Panc1 (cell line): Measurements from ENCODE around the gene CD151. TPM values are rescaled to one million over a fixed set of nuclear protein-coding genes. Genes with fewer than 3 reads are reported as not detected.

ENCODE experiments used
- ATAC-seq: fragments of 200-7000 bp; cut with Tn5 transposase; 2 replicates; pipeline ENCODE4 v1.9.1; 2020; ENCODE audit warnings: mild to moderate bottlenecking, moderate library complexity
- BruUV-seq: library from RNA; stranded (reverse); fragments of 400-500 nt; replicated peaks from 2 replicates; lab custom pipeline; 2021; lab: Mats Ljungman, UMichigan
- CTCF ChIA-PET: fragments of 300-600 bp; sonication (Branson Sonifier 250); formaldehyde crosslinking; loops from one replicate; lab custom pipeline; 2022; ENCODE audit warnings: antibody characterized with exemption; lab: Charles Lee
- POLR2A ChIA-PET: fragments of 300-600 bp; sonication (Branson Sonifier 250); formaldehyde crosslinking; loops from one replicate; lab custom pipeline; 2022; ENCODE audit warnings: antibody characterized with exemption; lab: Charles Lee
- DNase-seq: peaks from one replicate; pipeline ENCODE4 v3.0.0-alpha.2; 2010; ENCODE audit warnings: low read depth, low spot score
- H3K27ac ChIP-seq: 2 replicates; pipeline ENCODE4 v1.5.1; 2011; ENCODE audit warnings: mild to moderate bottlenecking, low read length, inconsistent platforms
- H3K27me3 ChIP-seq: fragments of 200-500 bp; sonication (Bioruptor generic); 2 replicates; pipeline ENCODE4 v1.6.0; 2014; ENCODE audit warnings: low read length, inconsistent platforms; ENCODE audit not compliant: control insufficient read depth, insufficient read depth
- H3K36me3 ChIP-seq: fragments of 200-500 bp; sonication (Bioruptor generic); 2 replicates; pipeline ENCODE4 v1.5.1; 2014; ENCODE audit warnings: inconsistent platforms, mild to moderate bottlenecking, low read length, moderate library complexity; ENCODE audit not compliant: control insufficient read depth, insufficient read depth
- H3K4me1 ChIP-seq: 2 replicates; pipeline ENCODE4 v1.5.1; 2011; ENCODE audit warnings: inconsistent platforms, mild to moderate bottlenecking, low read length, moderate library complexity; ENCODE audit not compliant: control insufficient read depth, insufficient read depth
- H3K4me3 ChIP-seq, 2 experiments: 2 replicates each; pipeline ENCODE4 v1.5.1; 2011 to 2012; ENCODE audit warnings: low read depth in 2 of 2, low read length in 2 of 2, mild to moderate bottlenecking in 2 of 2, inconsistent platforms in 1 of 2, moderate library complexity in 1 of 2
- H3K9me3 ChIP-seq: fragments of 200-500 bp; sonication (Bioruptor generic); 2 replicates; pipeline ENCODE4 v1.5.1; 2014; ENCODE audit warnings: low read depth, mild to moderate bottlenecking, inconsistent platforms, low read length, moderate library complexity; ENCODE audit not compliant: control insufficient read depth, insufficient read depth
- CTCF ChIP-seq: fragments of 450-650 bp; IDR thresholded peaks from 2 replicates; pipeline ENCODE4 v1.5.1; 2017; ENCODE audit warnings: mild to moderate bottlenecking
- POLR2AphosphoS5 ChIP-seq: IDR thresholded peaks from 2 replicates; pipeline ENCODE4 v1.6.1; 2012; ENCODE audit warnings: mild to moderate bottlenecking, low read depth, low read length, moderate library complexity
- REST ChIP-seq, 2 experiments: IDR thresholded peaks; 2 replicates each; pipeline ENCODE4 v1.6.1; 2011 to 2012; ENCODE audit warnings: low read depth in 2 of 2, control low read depth in 1 of 2, low read length in 1 of 2, mild to moderate bottlenecking in 1 of 2, moderate library complexity in 1 of 2; ENCODE audit not compliant: insufficient read depth in 1 of 2
- SIN3A ChIP-seq: IDR thresholded peaks from 2 replicates; pipeline ENCODE4 v1.6.1; 2012; ENCODE audit warnings: low read depth, mild to moderate bottlenecking, low read length, moderate library complexity, borderline replicate concordance; ENCODE audit not compliant: insufficient read depth
- TCF7L2 ChIP-seq: IDR thresholded peaks from 2 replicates; pipeline ENCODE4 v1.6.1; 2011; ENCODE audit warnings: mild to moderate bottlenecking, low read depth, low read length, inconsistent platforms
- in situ Hi-C: cut with HindIII; loops from 2 replicates; pipeline ENCODE4 v1.10.0; 2016; ENCODE audit warnings: low sequenced_read_pairs, low pct_unique_long_range_greater_than_20kb
- intact Hi-C: fragments of 100-400 bp; cut with micrococcal nuclease; formaldehyde crosslinking; loops from one replicate; pipeline ENCODE4 v1.10.0; 2022; ENCODE audit not compliant: unreplicated experiment
- total RNA-seq: library from RNA; stranded (reverse); gene quantifications from one replicate; pipeline ENCODE4 v1.2.1, GENCODE V29; 2021; ENCODE audit not compliant: unreplicated experiment

Gene CD151
- total RNA-seq, 1 experiment from 2014 or later: 680 TPM

DNA sequence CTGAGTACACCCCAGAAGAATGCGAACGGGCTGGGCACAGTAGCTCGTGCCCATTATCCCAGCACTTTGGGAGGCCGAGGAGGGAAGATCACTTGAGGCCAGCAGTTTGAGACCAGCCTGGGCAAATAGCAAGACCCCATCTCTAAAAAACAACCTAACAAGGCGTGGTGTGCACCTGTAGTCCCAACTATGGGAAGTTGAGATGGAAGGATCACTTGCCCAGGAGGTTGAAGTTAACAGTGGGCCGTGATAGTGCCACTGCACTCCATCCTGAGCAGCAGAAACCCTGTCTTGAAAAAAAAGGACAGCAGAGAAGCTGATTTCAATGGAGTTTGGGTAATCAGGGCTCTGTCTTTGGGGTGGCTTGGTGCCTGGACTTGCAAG, 19.7 kb upstream of the CD151 start:
- intact Hi-C loops: no loop called here
- BruUV-seq: no TSS peak
- ATAC-seq: no peak
- H3K9me3 ChIP-seq: no peaks in the 10 kb centered on the region
- H3K4me1 ChIP-seq: peaks cover 37% of the 10 kb centered on the region
- H3K27me3 ChIP-seq: no peaks in the 10 kb centered on the region
- no peak overlapping the region for H3K4me3 ChIP-seq
- no peak for DNase-seq
- in situ Hi-C loops: no loop called here
- H3K27ac ChIP-seq: no peak overlapping the region; the same call in 1 of the 2 replicates
- ChIA-PET POLR2A (no interaction called here), CTCF (no interaction called here)
- H3K36me3 ChIP-seq: peaks cover 24% of the 10 kb centered on the region
- TF ChIP-seq POLR2AphosphoS5 (peak; percentile 28), REST (IDR thresholded peaks at IDR 0.05; ENCODE audit: insufficient read depth in 1 of 2, low read depth in 2 of 2, low read length in 1 of 2) (no peak), SIN3A (no peak)

DNA sequence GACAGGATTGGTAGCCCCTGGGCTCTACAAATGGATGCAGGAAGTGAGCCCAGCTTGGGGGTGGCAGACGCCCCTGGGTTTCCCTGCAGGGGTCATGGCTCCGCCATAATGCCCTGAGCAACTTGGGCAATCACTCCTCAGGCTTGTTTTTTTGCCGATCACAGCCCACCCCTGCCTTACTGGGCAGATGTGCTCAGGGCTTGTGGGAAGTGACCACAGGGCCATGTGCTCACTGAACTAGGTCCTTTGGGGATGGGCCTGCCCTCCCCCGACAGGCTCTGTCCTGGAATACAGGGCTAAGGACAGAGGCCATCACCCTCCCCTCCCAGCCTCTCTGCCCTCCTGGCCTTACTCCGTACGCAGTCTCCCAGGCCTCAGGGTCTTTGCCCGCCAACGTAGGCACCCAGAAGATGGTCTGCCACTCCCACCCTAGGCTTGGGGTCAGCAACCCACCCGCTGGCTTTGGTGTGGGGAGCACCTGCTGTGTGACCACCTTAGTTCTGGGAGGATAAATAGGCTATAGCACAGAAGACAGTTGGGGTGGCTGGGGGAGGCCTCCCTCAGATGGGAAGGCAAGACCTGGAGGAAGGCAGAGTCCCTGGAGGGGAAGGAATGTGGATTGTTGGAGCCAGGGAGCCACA, 19.2 kb upstream of the CD151 start:
- no peak overlapping the region for H3K4me3 ChIP-seq
- BruUV-seq: no TSS peak
- H3K36me3 ChIP-seq: peaks cover 24% of the 10 kb centered on the region
- H3K9me3 ChIP-seq: no peaks in the 10 kb centered on the region
- ATAC-seq (no peak), DNase-seq (no peak)
- in situ Hi-C loops (no loop called here), intact Hi-C loops (no loop called here)
- CTCF ChIA-PET: no interaction called here
- peak overlapping the region; percentile 8; the same call in 1 of the 2 replicates for H3K27ac ChIP-seq
- H3K27me3 ChIP-seq: no peaks in the 10 kb centered on the region
- H3K4me1 ChIP-seq: peaks cover 36% of the 10 kb centered on the region
- TF ChIP-seq POLR2AphosphoS5: peak; percentile 50
- TF ChIP-seq CTCF: no peak
- POLR2A ChIA-PET: no interaction called here

- no peak for ATAC-seq
- ChIA-PET CTCF (no interaction called here), POLR2A (interaction anchor here (1.9 kb wide), 1 partner anchor 15 kb away, joined by 8 read pairs; no protein-coding TSS in a partner anchor)
- H3K27ac ChIP-seq: no peak overlapping the region
- H3K36me3 ChIP-seq: peaks cover 21% of the 10 kb centered on the region
- H3K4me1 ChIP-seq: peaks cover 43% of the 10 kb centered on the region
- no peak overlapping the region for H3K4me3 ChIP-seq
- no peaks in the 10 kb centered on the region for H3K27me3 ChIP-seq
- no peak for DNase-seq
- peak; percentile 40 for TF ChIP-seq POLR2AphosphoS5
- TF ChIP-seq TCF7L2: no peak
- TF ChIP-seq SIN3A: 0 out of 2 replicates have a peak, but pooled peaks have one; percentile 54
- intact Hi-C loops (no loop called here), in situ Hi-C loops (no loop called here)
- no peaks in the 10 kb centered on the region for H3K9me3 ChIP-seq
- no TSS peak for BruUV-seq
Measured at GRCh38 chr11:815675-816432, 16.9 kb upstream of the CD151 start.
